HG03108 (cell line): Measurements from ENCODE around the gene ACBD5.

ENCODE experiments used
- ATAC-seq: cut with Tn5 transposase; IDR thresholded peaks from one replicate; pipeline ENCODE4 v1.9.1; 2021; ENCODE audit warnings: moderate library complexity; ENCODE audit not compliant: unreplicated experiment

Gene ACBD5

DNA sequence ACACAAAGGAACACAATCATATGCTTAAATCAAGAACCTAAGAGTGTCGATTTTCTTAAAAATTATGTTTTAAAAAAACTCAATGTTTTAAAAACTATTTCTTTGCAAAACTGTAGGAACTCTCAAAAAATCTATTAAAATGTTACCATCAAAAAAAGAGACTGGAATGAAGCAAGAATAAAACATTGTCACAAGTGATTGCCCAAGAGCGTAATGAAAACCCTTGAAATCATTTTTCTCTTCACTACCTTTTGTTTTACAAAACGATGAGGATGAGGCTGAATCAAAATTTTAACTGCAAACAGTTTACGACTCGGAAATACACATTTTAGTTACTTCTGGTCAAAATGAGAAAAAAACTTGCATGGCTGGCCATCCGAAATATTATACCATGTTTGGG lies 87.3 kb downstream of the ACBD5 start:
- no peak for ATAC-seq

- no peak for ATAC-seq
Measured at GRCh38 chr10:27152687-27153086, 87.9 kb downstream of the ACBD5 start.

GRCh38 chr10:27150261-27150660 lies 90.3 kb downstream of the ACBD5 start:
- ATAC-seq = no peak

DNA sequence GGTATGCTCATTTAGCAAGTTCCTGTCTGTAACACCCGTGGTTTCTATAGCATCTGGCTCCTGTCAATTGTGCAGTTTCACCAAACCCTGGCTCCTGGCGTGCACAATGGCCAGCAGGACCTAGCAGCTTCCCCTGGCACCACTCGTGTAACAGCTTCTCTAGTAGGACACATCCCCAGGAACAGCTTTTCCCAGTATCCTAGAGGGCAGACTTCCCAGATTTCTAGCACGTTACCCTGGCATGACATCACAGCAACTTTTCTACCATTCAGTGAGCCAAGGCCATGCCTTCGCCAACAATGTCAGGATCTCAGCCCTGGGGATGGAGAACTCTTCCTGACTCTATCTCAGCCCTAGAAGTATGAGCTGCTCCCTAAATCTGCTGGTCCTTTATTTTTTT lies 92.9 kb downstream of the ACBD5 start:
- no peak for ATAC-seq

DNA sequence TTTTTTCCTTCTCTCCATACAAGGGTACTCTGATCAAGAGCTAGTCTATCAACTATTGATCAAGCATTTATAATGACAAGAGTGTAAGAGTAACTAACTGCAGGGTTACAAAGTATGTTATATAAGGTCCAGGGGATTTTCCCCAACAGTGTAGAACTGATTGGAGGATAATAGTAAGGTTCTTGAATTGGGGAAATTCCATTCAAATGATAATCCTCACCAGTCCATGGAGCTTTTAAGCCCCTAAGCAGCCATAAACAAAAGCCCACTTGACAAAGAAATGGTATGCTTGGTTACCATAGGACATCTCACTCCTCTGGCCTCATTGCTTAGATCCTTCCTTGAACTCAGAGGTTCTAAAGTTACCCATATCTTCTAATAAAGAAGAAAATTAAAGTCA lies 94.7 kb downstream of the ACBD5 start:
- ATAC-seq = no peak
